ENCODE results near the gene TXK. TPM values are rescaled to one million over a fixed set of nuclear protein-coding genes. Genes with fewer than 3 reads are reported as not detected.
"Not testable (repeated sequence)": the region's sequence is repeated elsewhere in the genome, so short reads cannot be mapped to it uniquely, and the experiment has no call there.

The TXK gene
- total RNA-seq, 4 donors from 2014 or later = 2.6 to 10.0 (median 6.8) TPM

DNA sequence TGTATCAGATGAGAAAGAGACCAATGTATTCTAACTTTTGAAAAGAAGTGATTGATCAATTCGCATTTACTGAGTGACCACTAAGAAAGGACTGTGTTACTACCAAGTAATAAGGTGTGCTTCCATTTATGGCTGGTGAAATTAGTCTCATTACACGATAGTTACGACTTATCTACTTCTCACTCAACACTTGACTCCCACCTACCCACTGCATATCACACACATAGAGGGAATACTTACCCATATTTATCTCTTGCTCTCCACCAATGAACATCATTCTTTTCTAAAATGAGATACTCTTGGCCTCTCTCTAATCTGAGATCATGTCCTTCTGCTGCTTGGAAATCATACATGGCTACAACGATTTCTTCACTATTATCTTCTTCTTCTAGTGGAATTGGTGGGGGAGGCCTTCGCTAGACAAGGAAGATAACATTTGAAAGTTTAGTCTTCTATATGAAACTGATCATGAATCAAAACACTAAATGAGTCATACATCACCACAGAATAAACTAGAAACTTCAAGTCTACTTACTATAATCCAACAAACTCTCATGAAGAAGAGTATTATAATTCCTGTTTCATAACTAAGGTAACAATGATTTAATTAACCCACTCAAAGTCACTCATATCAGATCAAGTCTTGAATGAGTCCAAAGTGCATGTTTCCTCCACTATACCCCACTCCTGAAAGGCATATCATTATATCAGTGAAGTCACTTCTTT, 33.7 kb upstream of the TXK start:
- intact Hi-C loops (cut with DNase I; ENCODE audit: low total_unique reads) = no loop called here
- no peak for DNase-seq
- Histone ChIP-seq H3K4me3 (no peak overlapping the region), H3K27ac (no peak overlapping the region), H3K4me1 (no peaks in the 10 kb centered on the region), H3K9me3 (no peaks in the 10 kb centered on the region), H3K27me3 (no peaks in the 10 kb centered on the region), H3K36me3 (no peaks in the 10 kb centered on the region)
- in situ Hi-C loops (cut with MboI; ENCODE audit: low pct_ligation_motif_present in 1 of 4, low pct_unique_long_range_greater_than_20kb in 1 of 4, low sequenced_read_pairs in 3 of 4) = no loop called here
- WGBS, 2 donors (ENCODE audit: low coverage in 1 of 2) = 72 to 80% methylated on average over 5 of the region's 5 CpGs
- TF ChIP-seq POLR2AphosphoS5 (IDR thresholded peaks at IDR 0.05) (no peak), POLR2A (IDR thresholded peaks at IDR 0.05) (no peak), EP300 (IDR thresholded peaks at IDR 0.05; ENCODE audit: low read depth) (no peak)
- TF ChIP-seq, protein P1, sequence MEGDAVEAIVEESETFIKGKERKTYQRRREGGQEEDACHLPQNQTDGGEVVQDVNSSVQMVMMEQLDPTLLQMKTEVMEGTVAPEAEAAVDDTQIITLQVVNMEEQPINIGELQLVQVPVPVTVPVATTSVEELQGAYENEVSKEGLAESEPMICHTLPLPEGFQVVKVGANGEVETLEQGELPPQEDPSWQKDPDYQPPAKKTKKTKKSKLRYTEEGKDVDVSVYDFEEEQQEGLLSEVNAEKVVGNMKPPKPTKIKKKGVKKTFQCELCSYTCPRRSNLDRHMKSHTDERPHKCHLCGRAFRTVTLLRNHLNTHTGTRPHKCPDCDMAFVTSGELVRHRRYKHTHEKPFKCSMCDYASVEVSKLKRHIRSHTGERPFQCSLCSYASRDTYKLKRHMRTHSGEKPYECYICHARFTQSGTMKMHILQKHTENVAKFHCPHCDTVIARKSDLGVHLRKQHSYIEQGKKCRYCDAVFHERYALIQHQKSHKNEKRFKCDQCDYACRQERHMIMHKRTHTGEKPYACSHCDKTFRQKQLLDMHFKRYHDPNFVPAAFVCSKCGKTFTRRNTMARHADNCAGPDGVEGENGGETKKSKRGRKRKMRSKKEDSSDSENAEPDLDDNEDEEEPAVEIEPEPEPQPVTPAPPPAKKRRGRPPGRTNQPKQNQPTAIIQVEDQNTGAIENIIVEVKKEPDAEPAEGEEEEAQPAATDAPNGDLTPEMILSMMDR (IDR thresholded peaks at IDR 0.05) = no peak

DNA sequence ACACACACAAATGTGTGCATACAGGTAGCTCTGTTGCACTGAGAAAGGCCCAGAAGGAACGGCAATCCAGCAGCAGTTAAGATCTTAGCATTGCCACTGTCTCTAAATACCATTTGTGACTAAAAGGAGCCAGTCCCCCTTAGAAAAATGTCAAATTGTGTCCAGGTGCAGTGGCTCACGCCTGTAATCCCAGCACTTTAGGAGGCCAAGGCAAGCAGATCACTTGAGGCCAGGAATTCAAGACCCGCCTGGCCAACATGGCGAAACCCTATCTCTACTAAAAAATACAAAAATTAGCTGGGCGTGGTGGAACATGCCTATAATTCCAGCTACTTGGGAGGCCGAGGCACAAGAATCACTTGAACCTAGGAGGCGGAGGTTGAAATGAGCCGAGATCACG, 30.5 kb upstream of the TXK start:
- H3K4me1 ChIP-seq; H3K36me3 ChIP-seq; H3K27me3 ChIP-seq; in situ Hi-C loops (cut with MboI; ENCODE audit: low pct_ligation_motif_present in 1 of 4, low pct_unique_long_range_greater_than_20kb in 1 of 4, low sequenced_read_pairs in 3 of 4); H3K9me3 ChIP-seq; intact Hi-C loops (cut with DNase I; ENCODE audit: low total_unique reads); H3K4me3 ChIP-seq; H3K27ac ChIP-seq; DNase-seq: not testable (repeated sequence)
- 96 to 100% methylated on average over 6 to 9 of the region's 9 CpGs for WGBS, 2 donors (ENCODE audit: low coverage in 1 of 2)

DNA sequence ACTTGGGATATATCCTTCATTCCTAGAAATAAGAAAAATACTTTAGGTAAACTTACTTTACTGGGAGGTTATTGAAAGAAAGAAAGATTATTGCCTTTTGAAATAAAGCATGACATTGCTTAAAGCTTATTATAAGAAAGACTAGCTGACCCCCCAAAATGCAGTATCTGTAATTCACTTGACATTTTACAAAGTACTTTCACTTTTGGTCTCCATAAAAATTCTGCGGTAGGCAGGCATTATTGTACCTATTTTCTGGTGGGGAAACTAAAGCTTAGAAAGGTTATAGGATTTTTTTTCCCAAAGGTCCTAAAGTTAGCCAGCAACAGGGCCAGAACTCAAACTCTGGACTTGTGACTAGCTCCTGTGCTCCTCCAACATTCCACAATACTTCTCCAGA, 29.7 kb upstream of the TXK start:
- H3K4me3 ChIP-seq = no peak overlapping the region
- 64 to 69% methylated on average over 1 of the region's 1 CpG for WGBS, 2 donors (ENCODE audit: low coverage in 1 of 2)

DNA sequence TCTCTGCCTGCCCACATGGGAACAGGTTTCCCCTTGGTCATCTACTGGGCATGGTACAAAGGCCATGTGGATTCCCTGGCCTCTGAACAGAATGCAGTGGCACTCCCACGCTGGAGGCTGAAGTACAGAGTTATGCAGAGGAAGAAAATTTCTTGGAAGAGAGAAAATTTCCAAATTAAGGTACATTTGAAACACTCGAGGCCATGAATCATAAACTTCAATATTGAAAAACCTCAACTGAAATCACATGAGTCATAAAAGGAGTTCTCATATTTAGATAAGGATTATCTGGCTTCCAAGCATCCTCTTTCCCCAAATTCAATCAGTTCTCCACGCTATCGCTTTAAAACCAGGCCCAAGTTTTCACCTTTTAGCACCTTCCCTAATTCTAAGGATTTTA, 28.1 kb upstream of the TXK start:
- Histone ChIP-seq H3K27ac (no peak overlapping the region), H3K27me3 (no peaks in the 10 kb centered on the region), H3K4me3 (no peak overlapping the region), H3K9me3 (no peaks in the 10 kb centered on the region), H3K4me1 (no peaks in the 10 kb centered on the region), H3K36me3 (peaks cover 0 to 3% (median 0%) of the 10 kb centered on the region in 4 donors)
- DNase-seq = no peak
- 59 to 75% methylated on average over 4 of the region's 4 CpGs for WGBS, 2 donors (ENCODE audit: low coverage in 1 of 2)
- in situ Hi-C loops (cut with MboI; ENCODE audit: low pct_ligation_motif_present in 1 of 4, low pct_unique_long_range_greater_than_20kb in 1 of 4, low sequenced_read_pairs in 3 of 4) = no loop called here
- TF ChIP-seq EP300 (IDR thresholded peaks at IDR 0.05; ENCODE audit: low read depth) (no peak), POLR2A (IDR thresholded peaks at IDR 0.05) (no peak), POLR2AphosphoS5 (IDR thresholded peaks at IDR 0.05) (no peak)
- TF ChIP-seq, protein P1 (IDR thresholded peaks at IDR 0.05) = no peak
- intact Hi-C loops (cut with DNase I; ENCODE audit: low total_unique reads) = no loop called here

More for the DNA sequence above, 29.7 kb upstream of the TXK start:
- DNase-seq = no peak
- intact Hi-C loops (cut with DNase I; ENCODE audit: low total_unique reads) (no loop called here), in situ Hi-C loops (cut with MboI; ENCODE audit: low pct_ligation_motif_present in 1 of 4, low pct_unique_long_range_greater_than_20kb in 1 of 4, low sequenced_read_pairs in 3 of 4) (no loop called here)
- H3K27me3 ChIP-seq = no peaks in the 10 kb centered on the region
- no peaks in the 10 kb centered on the region for H3K36me3 ChIP-seq
- TF ChIP-seq EP300 (IDR thresholded peaks at IDR 0.05; ENCODE audit: low read depth) (no peak), POLR2A (IDR thresholded peaks at IDR 0.05) (no peak), POLR2AphosphoS5 (IDR thresholded peaks at IDR 0.05) (no peak)
- TF ChIP-seq, protein P1 (IDR thresholded peaks at IDR 0.05) = no peak
- no peaks in the 10 kb centered on the region for H3K4me1 ChIP-seq
- no peaks in the 10 kb centered on the region for H3K9me3 ChIP-seq
- no peak overlapping the region for H3K27ac ChIP-seq

DNA sequence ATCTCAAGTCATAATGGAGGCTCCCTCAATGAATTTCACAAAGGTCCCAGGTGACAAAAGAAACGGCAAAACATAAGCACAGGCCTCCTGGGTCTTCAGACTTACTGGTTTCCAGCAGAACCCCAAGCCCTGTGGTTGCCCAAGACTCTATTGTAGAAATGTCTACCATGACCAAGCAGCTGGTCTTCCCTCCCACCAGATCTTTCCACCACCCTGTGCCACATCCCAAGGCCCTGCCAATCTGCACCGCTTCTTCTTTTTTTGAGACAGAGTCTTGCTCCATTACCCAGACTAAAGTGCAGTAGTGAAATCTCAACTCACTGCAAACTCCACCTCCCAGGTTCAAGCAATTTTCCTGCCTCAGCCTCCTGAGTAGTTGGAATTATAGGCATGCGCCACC, 23.2 kb upstream of the TXK start:
- no peak overlapping the region for H3K4me3 ChIP-seq
- TF ChIP-seq POLR2A (IDR thresholded peaks at IDR 0.05) (no peak), EP300 (IDR thresholded peaks at IDR 0.05; ENCODE audit: low read depth) (no peak), POLR2AphosphoS5 (IDR thresholded peaks at IDR 0.05) (no peak)
- TF ChIP-seq, protein P1 (IDR thresholded peaks at IDR 0.05) = no peak

More for the DNA sequence above, 23.2 kb upstream of the TXK start:
- peaks cover 0 to 34% (median 12%) of the 10 kb centered on the region in 4 donors for H3K36me3 ChIP-seq
- peaks cover 12 to 23% of the 10 kb centered on the region in 2 donors for H3K9me3 ChIP-seq
- H3K27ac ChIP-seq = no peak overlapping the region
- in situ Hi-C loops (cut with MboI; ENCODE audit: low pct_ligation_motif_present in 1 of 4, low pct_unique_long_range_greater_than_20kb in 1 of 4, low sequenced_read_pairs in 3 of 4) = no loop called here
- no peaks in the 10 kb centered on the region for H3K4me1 ChIP-seq
- no peak for DNase-seq
- WGBS, 2 donors (ENCODE audit: low coverage in 1 of 2) = 80 to 91% methylated on average over 3 of the region's 3 CpGs
- intact Hi-C loops (cut with DNase I; ENCODE audit: low total_unique reads) = no loop called here
- H3K27me3 ChIP-seq = no peaks in the 10 kb centered on the region
